ENCODE results near the gene SLC25A23. TPM values are rescaled to one million over a fixed set of nuclear protein-coding genes. Genes with fewer than 3 reads are reported as not detected.

SLC25A23 gene
- total RNA-seq, 1 experiment from 2014 or later, result 89.5 TPM

DNA sequence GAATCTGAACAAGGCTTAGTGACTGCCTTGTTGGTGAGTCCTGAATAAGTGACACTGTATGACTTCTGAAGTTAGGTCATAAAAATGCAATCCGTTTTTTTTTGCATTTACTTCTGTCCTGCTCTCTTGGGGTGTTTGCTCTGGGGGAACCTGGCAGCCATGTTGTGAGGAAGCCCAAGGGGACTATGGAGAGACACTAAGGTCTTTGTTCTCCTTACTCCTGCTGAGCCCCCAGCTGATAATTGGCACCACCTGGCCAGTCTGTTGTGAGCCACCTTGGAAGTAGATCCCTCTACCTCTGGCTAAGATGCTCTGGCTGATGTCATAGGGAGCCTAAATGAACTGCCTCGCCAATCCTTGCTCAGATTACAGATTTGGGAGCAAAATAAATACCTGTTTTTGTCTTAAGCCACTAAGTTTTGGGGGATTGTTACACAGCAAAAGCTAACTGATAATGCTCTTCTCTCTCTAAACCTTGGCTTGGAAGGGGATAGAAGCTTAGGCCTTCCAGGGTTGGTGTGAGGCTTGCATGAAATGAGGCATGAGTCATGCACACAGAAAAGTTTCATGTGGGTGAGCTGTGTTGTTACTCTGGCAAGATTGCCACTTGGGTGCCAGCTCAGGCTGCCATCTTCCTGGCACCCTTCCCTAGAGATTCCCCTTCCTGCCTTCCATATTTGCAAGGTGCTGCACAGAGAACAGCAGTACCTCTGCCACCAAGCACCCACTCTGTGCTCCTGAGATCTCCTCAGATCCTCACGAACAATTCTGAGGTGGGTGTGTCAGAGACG, 32.4 kb upstream of the SLC25A23 start:
- ATAC-seq (no peak), DNase-seq (ENCODE audit: low read depth, low spot score) (no peak)
- H3K9ac ChIP-seq (ENCODE audit: low read length), result no peak overlapping the region
- H2AFZ ChIP-seq (ENCODE audit: low read depth, low read length, poor library complexity, severe bottlenecking), result no peak overlapping the region
- CTCF ChIA-PET, result interaction anchor here (0.6 kb wide), 1 partner anchor 25 kb away, joined by 3 read pairs; no protein-coding TSS in a partner anchor
- H3K36me3 ChIP-seq (ENCODE audit: control insufficient read depth in 1 of 2, insufficient read depth in 2 of 2, low read length in 2 of 2), result no peaks in the 10 kb centered on the region
- H3K27ac ChIP-seq (ENCODE audit: low read depth, low read length), result no peak overlapping the region
- RAD21 ChIA-PET (ENCODE audit: low non-redundant PET in 1 of 2, low total read pairs in 2 of 2, uncharacterized antibody in 2 of 2, unreplicated experiment in 2 of 2), result no interaction called here
- peaks cover 0 to 10% of the 10 kb centered on the region in 2 experiments; a peak in 1 of 4 replicates for H3K9me3 ChIP-seq (ENCODE audit: control insufficient read depth in 1 of 2, insufficient read depth in 1 of 2, low read depth in 1 of 2, low read length in 2 of 2)
- no peaks in the 10 kb centered on the region for H3K79me2 ChIP-seq (ENCODE audit: insufficient read depth, low read length)
- TF ChIP-seq CEBPB (IDR thresholded peaks at IDR 0.05; ENCODE audit: low read depth) (no peak), TCF7L2 (IDR thresholded peaks at IDR 0.05; ENCODE audit: borderline replicate concordance, extremely low read depth, insufficient read depth, insufficient read length) (no peak), FOSL1 (IDR thresholded peaks at IDR 0.05; ENCODE audit: low read depth) (no peak)
- H3K4me1 ChIP-seq (ENCODE audit: control insufficient read depth in 1 of 2, insufficient read depth in 2 of 2, low read length in 2 of 2), result no peaks in the 10 kb centered on the region
- no peak overlapping the region for H3K4me2 ChIP-seq (ENCODE audit: low read length)
- intact Hi-C loops (cut with micrococcal nuclease), result no loop called here
- BruUV-seq (replicated peaks), result no TSS peak
- POLR2A ChIA-PET, result no interaction called here
- H4K20me1 ChIP-seq (ENCODE audit: insufficient read depth), result no peaks in the 10 kb centered on the region
- H3K9me2 ChIP-seq (ENCODE audit: insufficient read depth), result no peaks in the 10 kb centered on the region
- no peak overlapping the region for H3K4me3 ChIP-seq (replicated peaks in 1 of 2; ENCODE audit: low read depth in 1 of 2, low read length in 2 of 2)
- no peaks in the 10 kb centered on the region for H3K27me3 ChIP-seq (ENCODE audit: insufficient read depth, low read length)

DNA sequence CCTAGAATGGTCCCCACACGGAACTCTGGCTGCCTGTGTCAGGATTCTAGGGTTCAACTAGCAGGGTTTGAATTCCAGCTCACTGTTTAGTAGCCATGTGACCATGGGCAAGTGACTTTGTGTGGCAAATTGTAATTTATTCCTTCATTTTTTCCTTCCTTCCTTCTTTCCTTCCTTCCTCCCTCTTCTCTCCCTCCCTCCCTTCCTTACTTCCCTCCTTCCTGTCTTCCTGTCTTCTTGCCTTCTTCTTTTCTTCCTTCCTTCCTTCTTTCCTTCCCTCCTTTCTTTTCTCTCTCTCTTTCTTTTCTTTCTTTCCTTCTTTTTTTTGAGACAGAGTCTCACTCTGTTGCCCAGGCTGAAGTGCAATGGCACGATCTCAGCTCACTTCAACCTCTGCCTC, 30.5 kb upstream of the SLC25A23 start:
- Histone ChIP-seq H3K79me2 (ENCODE audit: insufficient read depth, low read length) (no peaks in the 10 kb centered on the region), H3K4me2 (ENCODE audit: low read length) (no peak overlapping the region), H2AFZ (ENCODE audit: low read depth, low read length, poor library complexity, severe bottlenecking) (no peak overlapping the region), H3K9me2 (ENCODE audit: insufficient read depth) (no peaks in the 10 kb centered on the region), H3K9ac (ENCODE audit: low read length) (no peak overlapping the region), H3K4me3 (replicated peaks in 1 of 2; ENCODE audit: low read depth in 1 of 2, low read length in 2 of 2) (no peak overlapping the region), H3K4me1 (ENCODE audit: control insufficient read depth in 1 of 2, insufficient read depth in 2 of 2, low read length in 2 of 2) (no peaks in the 10 kb centered on the region), H4K20me1 (ENCODE audit: insufficient read depth) (no peaks in the 10 kb centered on the region), H3K9me3 (ENCODE audit: control insufficient read depth in 1 of 2, insufficient read depth in 1 of 2, low read depth in 1 of 2, low read length in 2 of 2) (peaks cover 0 to 10% of the 10 kb centered on the region in 2 experiments; a peak in 1 of 4 replicates), H3K36me3 (ENCODE audit: control insufficient read depth in 1 of 2, insufficient read depth in 2 of 2, low read length in 2 of 2) (no peaks in the 10 kb centered on the region), H3K27ac (ENCODE audit: low read depth, low read length) (no peak overlapping the region), H3K27me3 (ENCODE audit: insufficient read depth, low read length) (no peaks in the 10 kb centered on the region)
- RAD21 ChIA-PET (ENCODE audit: low non-redundant PET in 1 of 2, low total read pairs in 2 of 2, uncharacterized antibody in 2 of 2, unreplicated experiment in 2 of 2), result no interaction called here
- POLR2A ChIA-PET, result interaction anchor here (1.1 kb wide), 1 partner anchor 15 kb away, joined by 3 read pairs; no protein-coding TSS in a partner anchor
- CTCF ChIA-PET, result no interaction called here
- DNase-seq (ENCODE audit: low read depth, low spot score) (no peak), ATAC-seq (no peak)
- intact Hi-C loops (cut with micrococcal nuclease), result no loop called here
- no TSS peak for BruUV-seq (replicated peaks)
- TF ChIP-seq EZH2phosphoT487 (IDR thresholded peaks at IDR 0.05; ENCODE audit: borderline replicate concordance) (no peak), SP1 (IDR thresholded peaks at IDR 0.05; ENCODE audit: low read depth) (no peak), EGR1 (IDR thresholded peaks at IDR 0.05; ENCODE audit: low read depth) (no peak), YY1 (IDR thresholded peaks at IDR 0.05; ENCODE audit: extremely low read depth, insufficient replicate concordance, low read depth, low read length) (no peak), TCF7L2 (IDR thresholded peaks at IDR 0.05; ENCODE audit: borderline replicate concordance, extremely low read depth, insufficient read depth, insufficient read length) (no peak), ELF1 (IDR thresholded peaks at IDR 0.05; ENCODE audit: borderline replicate concordance, low read depth) (no peak), EZH2 (IDR thresholded peaks at IDR 0.05) (no peak), FOSL1 (IDR thresholded peaks at IDR 0.05; ENCODE audit: low read depth) (no peak), ZFX (IDR thresholded peaks at IDR 0.05) (no peak), SRF (IDR thresholded peaks at IDR 0.05; ENCODE audit: low read depth) (no peak), POLR2A (IDR thresholded peaks at IDR 0.05; ENCODE audit: borderline replicate concordance, extremely low read depth, insufficient read depth, insufficient read length) (no peak), CEBPB (IDR thresholded peaks at IDR 0.05; ENCODE audit: low read depth) (no peak)
- TF ChIP-seq, protein P1, sequence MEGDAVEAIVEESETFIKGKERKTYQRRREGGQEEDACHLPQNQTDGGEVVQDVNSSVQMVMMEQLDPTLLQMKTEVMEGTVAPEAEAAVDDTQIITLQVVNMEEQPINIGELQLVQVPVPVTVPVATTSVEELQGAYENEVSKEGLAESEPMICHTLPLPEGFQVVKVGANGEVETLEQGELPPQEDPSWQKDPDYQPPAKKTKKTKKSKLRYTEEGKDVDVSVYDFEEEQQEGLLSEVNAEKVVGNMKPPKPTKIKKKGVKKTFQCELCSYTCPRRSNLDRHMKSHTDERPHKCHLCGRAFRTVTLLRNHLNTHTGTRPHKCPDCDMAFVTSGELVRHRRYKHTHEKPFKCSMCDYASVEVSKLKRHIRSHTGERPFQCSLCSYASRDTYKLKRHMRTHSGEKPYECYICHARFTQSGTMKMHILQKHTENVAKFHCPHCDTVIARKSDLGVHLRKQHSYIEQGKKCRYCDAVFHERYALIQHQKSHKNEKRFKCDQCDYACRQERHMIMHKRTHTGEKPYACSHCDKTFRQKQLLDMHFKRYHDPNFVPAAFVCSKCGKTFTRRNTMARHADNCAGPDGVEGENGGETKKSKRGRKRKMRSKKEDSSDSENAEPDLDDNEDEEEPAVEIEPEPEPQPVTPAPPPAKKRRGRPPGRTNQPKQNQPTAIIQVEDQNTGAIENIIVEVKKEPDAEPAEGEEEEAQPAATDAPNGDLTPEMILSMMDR (IDR thresholded peaks at IDR 0.05 in 2 of 3, conservative IDR thresholded peaks at IDR 0.05 in 1 of 3; ENCODE audit: borderline replicate concordance in 1 of 3, insufficient read depth in 1 of 3, low read depth in 2 of 3, low read length in 2 of 3), result no peak
- TF ChIP-seq, protein P2, sequence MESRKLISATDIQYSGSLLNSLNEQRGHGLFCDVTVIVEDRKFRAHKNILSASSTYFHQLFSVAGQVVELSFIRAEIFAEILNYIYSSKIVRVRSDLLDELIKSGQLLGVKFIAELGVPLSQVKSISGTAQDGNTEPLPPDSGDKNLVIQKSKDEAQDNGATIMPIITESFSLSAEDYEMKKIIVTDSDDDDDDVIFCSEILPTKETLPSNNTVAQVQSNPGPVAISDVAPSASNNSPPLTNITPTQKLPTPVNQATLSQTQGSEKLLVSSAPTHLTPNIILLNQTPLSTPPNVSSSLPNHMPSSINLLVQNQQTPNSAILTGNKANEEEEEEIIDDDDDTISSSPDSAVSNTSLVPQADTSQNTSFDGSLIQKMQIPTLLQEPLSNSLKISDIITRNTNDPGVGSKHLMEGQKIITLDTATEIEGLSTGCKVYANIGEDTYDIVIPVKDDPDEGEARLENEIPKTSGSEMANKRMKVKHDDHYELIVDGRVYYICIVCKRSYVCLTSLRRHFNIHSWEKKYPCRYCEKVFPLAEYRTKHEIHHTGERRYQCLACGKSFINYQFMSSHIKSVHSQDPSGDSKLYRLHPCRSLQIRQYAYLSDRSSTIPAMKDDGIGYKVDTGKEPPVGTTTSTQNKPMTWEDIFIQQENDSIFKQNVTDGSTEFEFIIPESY (IDR thresholded peaks at IDR 0.05; ENCODE audit: extremely low read depth, insufficient replicate concordance, low read length), result no peak

All from HCT116 (cell line).